Fibroblast of villous mesenchyme (primary cell): ENCODE results near the gene ALK. TPM values are rescaled to one million over a fixed set of nuclear protein-coding genes. Genes with fewer than 3 reads are reported as not detected.
A peak's percentile ranks its signal among the peaks of the same experiment; 100 is the strongest.

Source experiments
- DNase-seq: peaks from one replicate; pipeline ENCODE4 v3.0.0-alpha.2; 2010; ENCODE audit warnings: low read depth
- H3K4me3 ChIP-seq: 2 replicates; pipeline ENCODE4 v1.5.1; 2011; ENCODE audit warnings: low read depth, mild to moderate bottlenecking, low read length
- total RNA-seq: library from RNA; depleted of rRNA; stranded (reverse); fragments of >200 nt; gene quantifications from 2 replicates; pipeline ENCODE4 v1.2.3, GENCODE V29; 2012
- TF ChIP-seq, protein P1 (sequence below): IDR thresholded peaks from 2 replicates; pipeline ENCODE4 v1.5.1; 2012; ENCODE audit warnings: low read depth, mild to moderate bottlenecking, low read length; ENCODE audit not compliant: insufficient read depth

The ALK gene
- total RNA-seq, 1 donor = not detected

DNA sequence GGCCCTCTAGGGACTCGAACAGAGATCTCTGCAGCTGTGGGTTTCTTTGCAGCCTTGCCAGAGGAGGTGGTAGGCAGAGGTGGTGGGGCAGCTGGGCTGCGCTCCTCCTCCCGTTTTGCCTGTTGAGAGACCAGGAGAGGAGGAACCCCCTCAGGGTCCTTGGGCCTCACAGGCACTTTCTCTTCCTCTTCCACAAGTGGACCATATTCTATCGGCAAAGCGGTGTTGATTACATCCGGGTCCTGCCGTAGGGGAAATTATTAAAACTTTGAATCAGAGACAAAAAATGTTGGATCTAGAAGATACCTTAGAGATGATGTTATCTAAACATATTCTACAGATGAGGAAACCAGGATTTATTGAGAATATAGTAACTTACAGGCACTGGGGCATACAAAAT, 727.7 kb downstream of the ALK start:
- DNase-seq = no peak
- TF ChIP-seq, protein P1, sequence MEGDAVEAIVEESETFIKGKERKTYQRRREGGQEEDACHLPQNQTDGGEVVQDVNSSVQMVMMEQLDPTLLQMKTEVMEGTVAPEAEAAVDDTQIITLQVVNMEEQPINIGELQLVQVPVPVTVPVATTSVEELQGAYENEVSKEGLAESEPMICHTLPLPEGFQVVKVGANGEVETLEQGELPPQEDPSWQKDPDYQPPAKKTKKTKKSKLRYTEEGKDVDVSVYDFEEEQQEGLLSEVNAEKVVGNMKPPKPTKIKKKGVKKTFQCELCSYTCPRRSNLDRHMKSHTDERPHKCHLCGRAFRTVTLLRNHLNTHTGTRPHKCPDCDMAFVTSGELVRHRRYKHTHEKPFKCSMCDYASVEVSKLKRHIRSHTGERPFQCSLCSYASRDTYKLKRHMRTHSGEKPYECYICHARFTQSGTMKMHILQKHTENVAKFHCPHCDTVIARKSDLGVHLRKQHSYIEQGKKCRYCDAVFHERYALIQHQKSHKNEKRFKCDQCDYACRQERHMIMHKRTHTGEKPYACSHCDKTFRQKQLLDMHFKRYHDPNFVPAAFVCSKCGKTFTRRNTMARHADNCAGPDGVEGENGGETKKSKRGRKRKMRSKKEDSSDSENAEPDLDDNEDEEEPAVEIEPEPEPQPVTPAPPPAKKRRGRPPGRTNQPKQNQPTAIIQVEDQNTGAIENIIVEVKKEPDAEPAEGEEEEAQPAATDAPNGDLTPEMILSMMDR = no peak
- no peak overlapping the region for H3K4me3 ChIP-seq

DNA sequence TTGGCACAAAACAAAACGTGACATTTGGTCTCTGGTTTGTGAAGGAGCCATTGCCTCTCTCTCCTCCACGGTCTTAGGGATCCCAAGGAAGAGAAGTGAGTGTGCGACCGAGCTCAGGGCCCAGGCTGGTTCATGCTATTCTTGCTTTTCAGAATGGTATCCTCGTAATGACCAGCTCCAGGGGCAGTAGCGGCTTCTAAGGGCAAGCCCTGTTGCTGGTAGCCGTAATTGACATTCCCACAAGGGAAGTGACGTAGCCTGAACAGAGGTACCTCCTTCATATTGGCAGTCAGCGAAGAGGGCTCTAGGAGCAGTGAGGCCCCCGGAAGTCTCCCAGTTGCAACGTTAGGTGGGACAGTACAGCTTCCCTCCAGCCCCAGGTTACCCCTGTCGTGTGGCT, 728.3 kb downstream of the ALK start:
- no peak overlapping the region for H3K4me3 ChIP-seq
- no peak for DNase-seq
- TF ChIP-seq, protein P1 = no peak

- peak; percentile 62 for DNase-seq
- TF ChIP-seq, protein P1 = no peak
- H3K4me3 ChIP-seq = no peak overlapping the region
Measured at GRCh38 chr2:29192526-29192925, 728.9 kb downstream of the ALK start.

DNA sequence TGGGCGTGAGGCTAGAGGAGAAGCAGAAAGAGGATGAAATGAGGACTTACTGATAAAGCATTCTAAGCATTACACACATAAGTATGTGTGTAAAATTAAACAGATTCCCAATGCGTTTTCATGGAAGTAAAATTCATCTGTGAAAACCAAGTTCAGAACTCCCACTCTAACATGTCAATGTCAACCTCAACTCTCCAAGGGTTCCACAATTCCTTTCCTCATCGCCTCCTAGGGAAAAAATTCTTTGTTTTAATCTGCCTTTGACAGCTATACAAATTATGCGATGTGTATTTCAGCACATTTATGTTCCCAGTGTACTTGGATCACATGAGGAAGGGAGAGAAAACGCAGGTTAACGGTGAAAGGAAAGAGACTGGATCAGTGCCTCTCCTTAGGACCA, 729.6 kb downstream of the ALK start:
- TF ChIP-seq, protein P1 = no peak
- no peak for DNase-seq
- no peak overlapping the region for H3K4me3 ChIP-seq

DNA sequence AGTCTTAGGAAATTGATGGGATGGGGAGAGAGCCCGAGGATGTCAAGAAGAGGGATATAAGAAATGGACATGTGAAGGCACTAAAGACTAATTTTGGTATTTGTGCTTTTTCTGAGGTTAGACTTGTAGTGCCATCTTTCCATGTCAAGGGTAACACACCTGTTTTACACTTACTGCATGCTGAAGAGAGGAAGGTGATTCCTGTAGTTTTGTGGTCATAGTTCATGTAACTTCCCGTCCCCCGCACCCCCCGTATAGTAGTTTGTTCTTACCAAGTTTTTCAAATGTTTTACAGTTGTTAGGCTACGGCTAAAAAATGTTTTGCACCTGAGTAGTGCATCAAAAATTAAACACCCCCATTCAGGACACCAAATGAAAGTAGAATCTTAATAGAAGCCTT, 732.3 kb downstream of the ALK start:
- DNase-seq = no peak
- no peak overlapping the region for H3K4me3 ChIP-seq
- TF ChIP-seq, protein P1 = no peak

- no peak overlapping the region for H3K4me3 ChIP-seq
Measured at GRCh38 chr2:29187926-29188325, 733.5 kb downstream of the ALK start.

GRCh38 chr2:29186817-29187216, 734.6 kb downstream of the ALK start:
- TF ChIP-seq, protein P1 = no peak
- no peak overlapping the region for H3K4me3 ChIP-seq
- DNase-seq = no peak

More at GRCh38 chr2:29187926-29188325, 733.5 kb downstream of the ALK start:
- TF ChIP-seq, protein P1 = no peak
- DNase-seq = peak; percentile 38
